ENCODE results near the gene PLXNA4.

Gene PLXNA4

GRCh38 chr7:132328760-132329159 lies 247.5 kb downstream of the PLXNA4 start:
- in situ Hi-C loops (cut with HindIII; ENCODE audit: low sequenced_read_pairs): no loop called here

DNA sequence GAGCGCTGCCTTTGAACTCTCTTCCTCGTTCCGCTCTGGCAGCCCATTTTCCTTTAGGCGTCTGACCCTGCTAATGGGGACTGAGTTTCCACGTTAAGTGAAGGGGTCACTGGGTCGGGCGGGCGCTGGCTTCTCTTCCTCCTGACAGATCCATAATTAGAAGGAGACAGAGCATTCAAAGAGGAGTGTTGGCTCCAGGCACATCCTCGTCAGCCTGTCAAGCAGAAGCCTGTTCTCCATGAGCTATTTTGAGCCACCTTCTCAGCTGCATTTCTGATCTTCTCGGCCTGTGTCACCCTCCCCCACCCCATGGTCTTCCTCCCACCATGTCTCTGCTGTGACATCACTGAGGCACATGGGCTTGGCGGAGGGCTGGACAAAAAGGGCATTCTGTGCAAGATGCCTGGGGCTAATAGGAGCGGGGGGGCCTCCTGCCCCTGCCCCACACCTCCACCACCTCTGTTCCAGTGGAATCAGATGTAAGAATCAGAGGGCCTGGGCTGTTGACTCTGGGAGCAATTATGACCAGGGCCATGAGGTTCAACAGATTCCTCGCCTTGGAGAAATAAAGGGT lies 248.1 kb downstream of the PLXNA4 start:
- in situ Hi-C loops (cut with HindIII; ENCODE audit: low sequenced_read_pairs): no loop called here

GRCh38 chr7:132326878-132327589 lies 249.2 kb downstream of the PLXNA4 start:
- in situ Hi-C loops (cut with HindIII; ENCODE audit: low sequenced_read_pairs): no loop called here

DNA sequence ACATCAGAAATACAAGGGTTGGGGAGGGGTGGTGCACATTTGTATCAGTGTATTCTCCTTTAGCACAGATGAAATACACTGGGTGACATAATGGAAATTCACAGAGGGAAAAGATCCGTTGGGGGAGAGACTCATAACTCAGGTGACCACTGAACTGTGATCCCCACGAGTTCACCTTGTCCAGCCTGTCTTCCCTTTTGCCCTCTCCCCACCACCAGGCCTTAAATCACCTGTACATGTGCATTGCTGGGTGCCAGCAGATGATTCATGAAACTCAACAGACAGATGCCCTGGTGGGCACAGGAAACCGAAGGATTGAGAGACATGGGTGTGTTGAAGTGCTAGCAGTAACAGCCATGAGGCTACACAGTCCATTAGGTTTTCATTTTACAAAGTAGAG lies 253.3 kb downstream of the PLXNA4 start:
- in situ Hi-C loops (cut with HindIII; ENCODE audit: low sequenced_read_pairs): no loop called here

- in situ Hi-C loops (cut with HindIII; ENCODE audit: low sequenced_read_pairs): no loop called here
Observed at GRCh38 chr7:132321387-132321786, 254.9 kb downstream of the PLXNA4 start.

DNA sequence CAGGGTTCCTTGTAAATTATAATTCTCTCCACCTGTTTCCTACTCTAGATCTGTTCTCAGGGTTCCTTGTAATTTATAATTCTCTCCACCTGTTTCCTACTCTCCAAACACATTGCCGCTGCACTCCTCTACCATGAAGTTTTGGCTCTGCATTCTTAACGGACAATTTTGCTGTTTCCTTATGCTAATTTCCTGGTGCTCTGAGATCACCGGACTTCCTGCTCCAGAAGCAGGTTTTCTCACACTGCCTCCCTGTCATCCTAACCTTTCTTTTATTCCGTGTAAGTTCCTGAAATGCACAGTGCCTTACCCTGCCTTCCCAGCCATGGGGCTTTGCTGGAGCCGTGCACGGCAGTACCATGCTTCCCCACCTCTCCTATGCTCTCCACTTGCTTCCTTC lies 256.8 kb downstream of the PLXNA4 start:
- in situ Hi-C loops (cut with HindIII; ENCODE audit: low sequenced_read_pairs): no loop called here

GRCh38 chr7:132318352-132319318 lies 257.6 kb downstream of the PLXNA4 start:
- in situ Hi-C loops (cut with HindIII; ENCODE audit: low sequenced_read_pairs): no loop called here

GRCh38 chr7:132317701-132318351 lies 258.4 kb downstream of the PLXNA4 start:
- in situ Hi-C loops (cut with HindIII; ENCODE audit: low sequenced_read_pairs): no loop called here

GRCh38 chr7:132312531-132313055 lies 263.7 kb downstream of the PLXNA4 start:
- in situ Hi-C loops (cut with HindIII; ENCODE audit: low sequenced_read_pairs): no loop called here

- in situ Hi-C loops (cut with HindIII; ENCODE audit: low sequenced_read_pairs): no loop called here
Observed at GRCh38 chr7:132311733-132312132, 264.5 kb downstream of the PLXNA4 start.

- in situ Hi-C loops (cut with HindIII; ENCODE audit: low sequenced_read_pairs): no loop called here
Observed at GRCh38 chr7:132309102-132309805, 267.0 kb downstream of the PLXNA4 start.

GRCh38 chr7:132307465-132307864 lies 268.8 kb downstream of the PLXNA4 start:
- in situ Hi-C loops (cut with HindIII; ENCODE audit: low sequenced_read_pairs): no loop called here

DNA sequence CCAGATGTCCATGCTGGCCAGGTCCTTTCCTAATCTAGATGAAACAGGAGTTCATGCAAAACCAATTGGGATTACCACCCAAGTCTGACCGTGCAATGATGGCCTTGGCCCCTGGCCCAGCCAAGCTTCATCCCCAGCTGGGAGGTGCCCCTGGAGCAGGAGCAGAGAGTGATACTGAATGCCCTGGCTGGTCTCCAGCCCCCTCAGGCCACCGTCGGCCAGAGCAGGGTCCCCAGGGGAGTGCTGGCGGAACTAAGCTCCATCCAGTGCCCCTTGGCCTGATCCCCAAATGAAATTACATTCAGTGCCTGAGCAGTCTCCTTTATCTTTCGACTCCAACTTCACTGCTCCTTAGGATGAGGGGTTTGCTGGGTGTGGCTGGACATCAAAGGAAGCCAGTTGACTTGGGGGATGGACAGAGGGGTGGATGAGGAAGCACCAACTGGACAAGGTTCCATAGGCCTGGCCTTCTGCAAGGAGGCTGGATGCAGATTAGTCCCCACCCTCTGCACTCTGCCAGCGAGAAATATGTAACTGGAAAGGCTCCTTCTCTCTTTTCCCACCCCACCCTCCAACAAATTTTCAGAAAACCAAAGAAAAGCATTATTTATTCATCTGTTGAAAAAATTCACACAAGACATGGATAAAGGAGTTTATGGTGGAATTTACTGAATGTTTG lies 275.5 kb downstream of the PLXNA4 start:
- in situ Hi-C loops (cut with HindIII; ENCODE audit: low sequenced_read_pairs): no loop called here

GRCh38 chr7:132298790-132299189 lies 277.5 kb downstream of the PLXNA4 start:
- in situ Hi-C loops (cut with HindIII; ENCODE audit: low sequenced_read_pairs): no loop called here

DNA sequence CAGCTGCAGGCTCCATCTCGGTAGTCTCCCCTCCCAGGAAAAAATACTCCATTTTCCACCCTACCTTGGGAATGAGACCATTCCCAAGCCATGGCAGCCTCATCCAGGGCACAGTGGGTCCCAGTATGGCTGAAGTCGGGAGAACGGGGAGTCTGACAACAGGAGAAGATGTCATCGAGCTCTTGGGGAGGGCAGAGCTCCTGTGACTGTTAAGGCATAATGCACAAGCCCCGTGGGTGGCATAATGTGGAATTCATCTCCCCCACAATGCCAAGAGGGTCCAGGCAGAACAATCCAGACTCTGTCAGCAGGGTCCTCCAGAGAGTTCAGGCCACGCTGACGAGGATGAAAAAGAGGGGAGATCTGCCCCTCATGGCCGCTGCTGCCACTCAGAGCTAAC lies 279.4 kb downstream of the PLXNA4 start:
- in situ Hi-C loops (cut with HindIII; ENCODE audit: low sequenced_read_pairs): no loop called here

DNA sequence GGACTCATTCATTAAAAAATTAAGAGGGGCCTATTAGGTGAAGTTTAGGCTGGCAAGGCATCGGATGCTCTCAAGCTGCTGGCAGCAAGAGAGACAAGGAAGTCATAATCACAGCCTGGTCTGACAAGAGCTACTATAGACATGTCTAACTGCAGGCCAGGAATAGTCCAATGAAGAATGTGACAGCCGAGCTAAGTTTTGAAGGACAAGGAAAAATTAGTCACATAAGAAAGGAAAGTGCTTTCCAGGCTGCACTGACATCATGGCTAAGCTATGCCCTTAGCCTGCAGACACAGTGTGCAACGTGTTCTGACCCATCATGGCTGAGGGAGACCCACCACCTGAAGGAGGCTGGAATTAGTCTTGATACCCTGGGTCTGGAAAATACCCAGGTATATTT lies 281.1 kb downstream of the PLXNA4 start:
- in situ Hi-C loops (cut with HindIII; ENCODE audit: low sequenced_read_pairs): no loop called here

DNA sequence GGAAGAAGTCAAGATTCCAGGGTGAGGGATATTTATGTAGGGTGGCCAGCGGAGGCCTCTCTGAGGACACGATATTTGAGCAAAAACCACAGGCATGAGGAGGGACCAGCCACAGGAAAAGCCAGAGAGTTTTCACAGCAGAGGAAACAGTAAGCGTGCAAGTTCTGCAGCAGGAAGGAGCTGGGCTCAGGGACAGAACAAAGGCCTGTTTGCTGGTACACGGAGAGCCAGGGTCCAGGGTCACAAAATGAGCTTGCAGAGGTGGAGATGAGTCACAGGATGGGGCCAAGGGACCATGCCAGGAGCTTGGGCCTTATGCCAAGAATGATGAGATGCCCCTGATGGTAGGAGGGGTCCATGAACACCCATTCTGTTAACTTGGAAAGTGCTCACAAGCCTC lies 283.5 kb downstream of the PLXNA4 start:
- in situ Hi-C loops (cut with HindIII; ENCODE audit: low sequenced_read_pairs): no loop called here

- in situ Hi-C loops (cut with HindIII; ENCODE audit: low sequenced_read_pairs): no loop called here
Observed at GRCh38 chr7:132291481-132291880, 284.8 kb downstream of the PLXNA4 start.

DNA sequence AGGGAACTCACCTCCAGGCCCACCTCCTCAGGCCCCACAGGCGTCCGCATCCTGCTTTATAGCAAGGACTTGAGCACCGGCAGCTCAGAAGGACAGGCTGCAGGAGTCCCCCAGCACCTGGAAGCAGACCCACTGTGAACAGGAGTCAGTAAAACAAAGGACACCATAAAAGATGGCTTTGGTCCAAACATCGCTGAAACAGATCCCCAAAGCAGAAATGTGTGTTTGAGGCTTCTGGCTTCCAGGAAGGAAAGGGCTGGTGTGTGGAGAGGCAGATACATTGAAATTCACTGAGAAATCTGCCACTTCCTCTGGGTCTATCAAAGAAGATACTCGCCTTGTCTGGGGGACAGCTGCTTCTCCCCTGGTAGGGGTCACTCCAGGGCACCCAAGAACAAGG lies 286.2 kb downstream of the PLXNA4 start:
- in situ Hi-C loops (cut with HindIII; ENCODE audit: low sequenced_read_pairs): no loop called here

DNA sequence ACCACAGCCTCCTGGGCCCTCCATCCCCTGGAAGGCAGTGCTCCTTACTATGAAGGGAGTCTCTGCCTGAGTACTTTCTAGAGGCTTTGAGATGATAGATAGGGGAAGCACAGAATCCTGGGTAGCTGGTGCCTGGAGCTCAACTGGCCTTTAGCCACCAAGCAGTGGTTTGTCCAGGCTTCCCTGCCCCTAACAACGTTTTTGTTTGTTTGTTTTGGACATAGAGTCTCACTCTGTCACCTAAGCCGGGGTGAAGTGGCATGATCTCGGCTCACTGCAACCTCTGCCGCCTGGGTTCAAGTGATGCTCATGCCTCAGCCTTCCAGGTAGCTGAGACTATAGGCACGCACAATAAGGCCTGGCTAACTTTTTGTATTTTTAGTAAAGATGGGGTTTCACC lies 289.4 kb downstream of the PLXNA4 start:
- in situ Hi-C loops (cut with HindIII; ENCODE audit: low sequenced_read_pairs): no loop called here

All from DLD1 (cell line).